GM21737 (cell line): Measurements from ENCODE around the gene COLGALT1.
"Not testable (repeated sequence)": the region's sequence is repeated elsewhere in the genome, so short reads cannot be mapped to it uniquely, and the experiment has no call there.

ENCODE experiments used
- ATAC-seq: cut with Tn5 transposase; IDR thresholded peaks from one replicate; pipeline ENCODE4 v1.9.1; 2021; ENCODE audit warnings: mild to moderate bottlenecking, moderate library complexity; ENCODE audit not compliant: unreplicated experiment

COLGALT1 gene

GRCh38 chr19:17556995-17557394, 1.5 kb downstream of the COLGALT1 start:
- no peak for ATAC-seq

DNA sequence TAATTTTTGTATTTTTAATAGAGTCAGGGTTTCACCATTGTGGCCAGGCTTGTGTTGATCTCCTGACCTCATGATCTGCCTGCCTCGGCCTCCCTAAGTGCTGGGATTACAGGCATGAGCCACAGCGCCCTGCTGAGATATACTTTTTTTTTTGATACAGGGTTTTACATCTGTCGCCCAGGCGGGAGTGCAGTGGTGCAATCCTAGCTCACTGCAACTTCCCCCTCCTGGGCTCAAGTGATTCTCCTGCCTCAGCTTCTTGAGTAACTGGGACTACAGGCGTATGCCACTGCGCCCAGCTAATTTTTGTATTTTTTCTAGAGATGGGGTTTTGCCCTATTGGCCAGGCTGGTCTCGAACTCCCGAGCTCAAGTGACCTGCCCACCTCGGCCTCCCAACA, 2.0 kb downstream of the COLGALT1 start:
- no peak for ATAC-seq

DNA sequence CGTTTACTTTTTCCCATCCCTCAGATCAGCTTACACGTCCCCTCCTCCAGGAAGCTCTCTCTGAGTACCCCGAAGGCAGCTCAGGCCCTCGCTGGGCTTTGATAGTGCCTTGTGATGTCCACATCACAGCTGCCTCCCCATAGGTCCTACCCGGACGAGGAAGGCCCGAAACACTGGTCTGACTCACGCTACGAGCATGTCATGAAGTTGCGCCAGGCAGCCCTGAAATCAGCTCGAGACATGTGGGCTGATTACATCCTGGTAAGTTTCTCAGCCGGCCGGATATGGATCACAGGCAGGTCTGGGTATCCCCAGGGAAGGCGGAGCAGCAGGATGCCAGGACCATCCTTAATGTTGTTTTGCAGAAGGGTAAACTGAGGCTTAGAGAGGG, 4.8 kb downstream of the COLGALT1 start:
- ATAC-seq = no peak

- no peak for ATAC-seq
Observed at GRCh38 chr19:17562097-17562496, 6.6 kb downstream of the COLGALT1 start.

GRCh38 chr19:17562561-17562960, 7.1 kb downstream of the COLGALT1 start:
- no peak for ATAC-seq

DNA sequence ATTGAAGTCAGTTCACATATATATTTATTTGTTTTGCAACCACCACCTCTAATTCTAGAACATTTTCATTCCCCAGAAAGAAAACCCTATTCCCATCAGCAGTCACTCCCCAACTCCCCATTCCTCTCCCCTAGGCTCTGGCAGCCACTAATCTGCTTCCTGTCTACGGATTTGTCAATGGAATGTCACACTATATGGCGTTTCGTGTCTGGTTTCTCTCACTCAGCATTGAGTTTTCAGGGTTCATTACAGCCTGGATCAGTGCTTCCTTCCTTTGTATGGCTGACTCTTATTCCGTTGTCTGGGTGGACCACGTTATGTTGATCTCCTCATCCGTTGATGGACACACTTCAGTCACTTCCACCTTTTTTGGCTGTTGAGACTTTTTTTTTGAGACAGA, 9.3 kb downstream of the COLGALT1 start:
- ATAC-seq = no peak

DNA sequence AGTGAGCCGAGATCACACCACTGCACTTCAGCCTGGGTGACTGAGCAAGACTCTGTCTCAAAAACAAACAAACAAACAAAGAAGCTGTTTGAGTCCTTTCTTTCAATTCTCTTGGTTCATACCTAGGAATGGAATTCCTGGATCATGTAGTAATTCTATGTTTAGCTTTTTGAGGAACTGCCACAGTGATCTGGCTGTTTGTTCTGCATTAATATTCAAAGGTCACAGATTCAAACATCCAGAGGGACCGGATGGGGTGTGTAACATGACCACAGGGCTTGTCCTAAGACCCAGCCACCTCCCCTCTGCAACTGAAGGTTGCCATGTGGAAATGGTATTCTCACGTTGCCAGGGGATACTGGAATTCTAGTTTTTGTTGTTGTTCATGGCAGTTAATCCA, 10.2 kb downstream of the COLGALT1 start:
- no peak for ATAC-seq

GRCh38 chr19:17567940-17568339, 12.5 kb downstream of the COLGALT1 start:
- ATAC-seq = no peak

DNA sequence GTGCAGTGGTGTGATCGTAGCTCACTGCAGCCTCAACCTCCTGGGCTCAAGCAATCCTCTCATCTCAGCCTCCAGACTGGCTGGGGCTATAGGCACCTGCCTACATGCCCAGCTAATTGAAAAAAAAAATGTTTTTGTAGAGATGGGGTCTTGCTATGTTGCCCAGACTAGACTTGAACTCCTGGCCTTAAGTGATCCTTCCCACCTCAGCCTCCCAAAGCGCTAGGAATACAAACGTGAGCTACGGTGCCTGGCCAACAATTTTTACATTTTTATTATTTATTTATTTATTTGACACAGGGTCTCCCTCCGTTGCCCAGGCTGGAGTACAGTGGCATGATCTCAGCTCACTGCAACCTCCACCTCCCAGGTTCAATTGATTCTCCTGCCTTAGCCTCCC, 14.8 kb downstream of the COLGALT1 start:
- ATAC-seq = not testable (repeated sequence)

- no peak for ATAC-seq
Observed at GRCh38 chr19:17570791-17571190, 15.3 kb downstream of the COLGALT1 start.

- ATAC-seq = no peak
Observed at GRCh38 chr19:17572638-17573037, 17.2 kb downstream of the COLGALT1 start.

DNA sequence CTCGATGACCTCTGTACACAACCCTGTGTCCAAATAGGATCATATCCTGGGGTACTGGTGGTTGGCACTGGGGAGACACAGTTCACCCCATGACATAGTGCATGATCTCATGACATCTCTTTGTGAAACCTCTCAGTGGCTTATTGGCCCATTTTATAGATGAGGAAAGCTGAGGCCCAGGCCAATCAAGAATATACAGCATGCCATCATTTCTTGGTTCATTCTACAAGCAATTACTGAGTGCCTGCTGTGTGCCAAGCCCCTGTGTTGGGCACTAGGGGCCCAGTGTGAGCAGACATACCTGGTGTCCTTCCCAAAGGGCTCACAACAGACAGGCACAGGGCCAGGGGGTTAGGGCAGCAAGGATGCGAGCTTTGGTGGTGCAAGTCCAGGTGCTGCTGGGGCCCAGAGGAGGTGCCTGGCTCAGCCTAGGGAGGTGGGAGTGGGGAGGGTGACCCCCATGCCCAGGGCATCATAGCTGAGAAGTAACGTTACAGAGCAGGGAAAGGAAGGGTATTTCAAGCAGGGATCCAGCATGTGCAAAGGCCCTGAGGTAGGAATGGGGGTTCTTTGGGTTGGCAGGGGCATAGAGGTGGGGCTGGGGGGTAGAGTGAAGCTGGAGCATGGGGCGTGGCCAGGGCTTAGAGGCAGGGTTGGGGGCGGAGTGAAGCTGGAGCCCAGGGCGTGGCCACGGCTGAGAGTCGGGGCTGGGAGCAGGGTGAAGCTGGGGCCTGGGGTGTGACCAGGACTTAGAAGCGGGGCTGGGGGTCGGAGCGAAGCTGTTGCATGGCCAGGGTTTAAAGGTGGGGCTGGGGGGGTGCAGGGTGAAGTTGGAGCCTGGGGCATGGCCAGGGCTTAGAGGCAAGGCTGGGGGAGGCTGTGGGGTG, 20.7 kb downstream of the COLGALT1 start:
- no peak for ATAC-seq

- ATAC-seq = no peak
Observed at GRCh38 chr19:17576758-17577456, 21.5 kb downstream of the COLGALT1 start.

DNA sequence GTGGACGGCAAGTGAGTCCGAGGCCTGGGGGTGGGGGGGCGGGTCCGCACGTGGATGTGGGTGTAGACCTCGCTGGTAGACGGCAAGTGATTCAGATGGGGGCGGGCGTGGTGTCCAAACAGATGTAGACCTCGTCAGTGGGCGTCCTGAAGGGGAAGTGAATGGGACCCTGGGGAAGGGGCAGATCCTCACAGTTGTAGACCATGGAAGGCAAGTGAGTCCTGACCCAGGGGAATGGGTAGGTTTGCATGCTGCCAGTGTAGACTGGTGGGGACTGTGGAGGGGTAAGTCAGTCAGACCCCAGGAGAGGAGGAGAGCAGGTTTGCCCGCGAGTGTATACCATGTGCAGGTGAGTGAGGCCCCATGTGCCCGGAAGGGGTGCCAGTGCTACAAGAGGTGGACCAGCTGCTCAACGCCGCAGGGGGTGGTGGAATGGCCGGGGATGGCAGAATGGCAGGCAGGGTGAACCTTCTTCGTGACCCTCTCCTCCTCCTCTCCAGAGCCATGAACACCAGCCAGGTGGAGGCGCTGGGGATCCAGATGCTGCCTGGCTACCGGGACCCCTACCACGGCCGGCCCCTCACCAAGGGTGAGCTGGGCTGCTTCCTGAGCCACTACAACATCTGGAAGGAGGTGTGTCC, 22.1 kb downstream of the COLGALT1 start:
- no peak for ATAC-seq

DNA sequence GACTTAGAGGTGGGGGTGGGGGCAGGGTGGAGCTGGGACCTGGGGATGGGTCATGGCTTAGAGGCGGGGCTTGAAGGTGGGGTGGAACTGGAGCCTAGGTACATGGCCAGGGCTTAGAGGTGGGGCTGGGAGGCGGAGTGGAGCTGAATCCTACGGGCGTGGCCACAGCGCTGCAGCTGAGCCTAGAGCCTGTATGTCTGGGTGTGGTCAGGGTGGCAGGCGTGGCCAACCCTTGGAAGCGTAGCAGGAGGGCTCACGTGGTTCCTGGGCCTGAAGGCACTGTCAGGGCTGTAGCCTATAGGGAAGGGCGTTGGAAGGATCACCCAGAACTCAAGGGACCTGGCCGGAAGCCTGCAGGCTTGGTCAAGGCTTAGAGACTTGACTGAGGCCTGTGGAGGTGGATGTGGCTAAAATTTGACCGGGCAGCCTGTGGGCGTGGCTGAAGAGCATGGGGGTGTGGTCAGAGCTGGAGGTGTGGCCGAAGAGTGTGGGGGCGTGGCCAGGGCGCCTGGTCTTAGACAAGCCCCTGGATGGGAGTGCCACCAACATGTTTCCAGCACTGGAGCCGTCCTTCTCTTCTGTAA, 24.3 kb downstream of the COLGALT1 start:
- no peak for ATAC-seq

GRCh38 chr19:17580470-17581144, 25.2 kb downstream of the COLGALT1 start:
- ATAC-seq = no peak

GRCh38 chr19:17581211-17581874, 25.9 kb downstream of the COLGALT1 start:
- no peak for ATAC-seq

DNA sequence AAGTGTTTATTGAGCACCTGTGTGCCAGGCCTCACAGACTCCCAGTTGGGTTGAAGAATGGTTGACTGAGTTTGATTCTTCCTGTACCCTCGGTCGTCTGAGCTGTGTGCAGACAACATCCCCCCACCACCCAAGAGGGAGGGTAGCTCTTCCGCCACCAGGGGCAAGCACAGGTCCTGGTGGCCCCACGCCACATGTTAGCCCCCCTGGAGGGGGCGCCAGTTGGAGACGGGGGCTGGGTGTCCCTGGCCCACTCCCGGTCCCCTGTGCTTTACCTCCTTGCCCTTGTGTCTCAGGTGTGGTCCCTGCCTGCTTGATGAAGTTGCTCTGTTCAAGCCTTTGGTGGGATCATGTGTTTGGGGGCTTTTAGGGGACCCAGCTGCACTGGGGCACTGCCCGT, 27.2 kb downstream of the COLGALT1 start:
- ATAC-seq = no peak

GRCh38 chr19:17584132-17584531, 28.7 kb downstream of the COLGALT1 start:
- ATAC-seq = no peak

- not testable (repeated sequence) for ATAC-seq
Observed at GRCh38 chr19:17585395-17585794, 29.9 kb downstream of the COLGALT1 start.
